ENCODE data around the gene GEMIN7.

GEMIN7 gene

DNA sequence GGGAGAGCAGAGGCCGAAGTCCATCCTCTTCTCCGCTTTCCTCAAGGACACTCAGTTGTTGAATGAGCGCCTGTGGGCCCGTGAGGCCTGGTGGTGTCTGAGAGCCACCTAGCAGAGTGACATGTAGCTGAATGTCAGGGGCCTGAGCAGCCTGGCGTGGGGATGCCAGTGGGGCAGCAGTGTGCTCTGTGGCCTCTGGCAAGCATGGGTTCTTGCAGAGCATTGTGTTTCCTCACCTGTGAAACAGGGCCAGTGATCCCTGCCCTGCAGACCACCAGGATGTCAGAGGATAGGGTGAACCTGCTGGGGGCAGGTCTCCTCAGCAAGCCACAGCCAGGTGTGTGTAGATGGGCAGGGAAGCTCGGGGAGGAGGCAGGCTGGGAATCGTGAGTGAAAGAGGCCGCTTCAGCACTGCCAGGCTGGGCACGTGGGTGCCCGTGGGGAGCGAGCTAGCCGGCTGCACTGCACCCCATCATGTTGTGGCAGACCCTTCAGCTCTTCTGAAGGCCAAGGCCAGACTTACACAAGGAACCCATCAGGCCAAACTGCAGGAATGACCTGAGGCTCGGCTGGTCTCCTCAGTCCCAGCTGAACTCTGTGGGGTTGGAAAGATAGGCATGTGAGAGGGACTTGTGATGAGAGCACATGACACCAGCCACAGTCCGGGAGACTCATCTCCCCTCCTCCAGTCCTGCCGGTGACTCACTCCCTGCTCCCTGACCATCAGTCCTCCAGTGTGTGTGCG is 18.9 kb downstream of the GEMIN7 start:
- Histone ChIP-seq H3K4me2 (ENCODE audit: low read length) (no peak overlapping the region), H3K23ac (ENCODE audit: low read length) (peak overlapping the region; percentile 32), H4K8ac (ENCODE audit: low read depth, low read length) (no peak overlapping the region), H2BK15ac (replicated peaks; ENCODE audit: low read depth) (no peak overlapping the region), H4K5ac (ENCODE audit: low read length) (no peak overlapping the region), H3K27me3 (ENCODE audit: insufficient read depth, low read length, poor library complexity) (no peaks in the 10 kb centered on the region), H3K79me2 (ENCODE audit: control insufficient read depth, insufficient read depth, low read length) (peaks cover 96% of the 10 kb centered on the region), H3K56ac (ENCODE audit: low read length) (peak overlapping the region; percentile 51), H2BK120ac (ENCODE audit: low read depth, low read length) (no peak overlapping the region), H3K36me3 (ENCODE audit: control insufficient read depth, insufficient read depth, low read length) (no peaks in the 10 kb centered on the region), H3K4me1 (ENCODE audit: control insufficient read depth, low read depth, low read length) (peaks cover 5% of the 10 kb centered on the region), H2AK5ac (ENCODE audit: low read length) (no peak overlapping the region), H3K79me1 (ENCODE audit: low read length) (peaks cover 58% of the 10 kb centered on the region), H3K27ac (ENCODE audit: low read depth, low read length) (no peak overlapping the region), H3K4me3 (ENCODE audit: low read length) (no peak overlapping the region), H2BK5ac (ENCODE audit: low read length) (no peak overlapping the region), H3K9ac (ENCODE audit: low read length) (no peak overlapping the region), H3K4ac (ENCODE audit: low read depth, low read length) (no peak overlapping the region), H3K18ac (ENCODE audit: low read length) (no peak overlapping the region)
- peak; percentile 89 for DNase-seq
- no CpG with 5 or more reads among the region's 16 CpGs for WGBS (ENCODE audit: extremely low coverage, insufficient coverage, low lambda C conversion rate)

DNA sequence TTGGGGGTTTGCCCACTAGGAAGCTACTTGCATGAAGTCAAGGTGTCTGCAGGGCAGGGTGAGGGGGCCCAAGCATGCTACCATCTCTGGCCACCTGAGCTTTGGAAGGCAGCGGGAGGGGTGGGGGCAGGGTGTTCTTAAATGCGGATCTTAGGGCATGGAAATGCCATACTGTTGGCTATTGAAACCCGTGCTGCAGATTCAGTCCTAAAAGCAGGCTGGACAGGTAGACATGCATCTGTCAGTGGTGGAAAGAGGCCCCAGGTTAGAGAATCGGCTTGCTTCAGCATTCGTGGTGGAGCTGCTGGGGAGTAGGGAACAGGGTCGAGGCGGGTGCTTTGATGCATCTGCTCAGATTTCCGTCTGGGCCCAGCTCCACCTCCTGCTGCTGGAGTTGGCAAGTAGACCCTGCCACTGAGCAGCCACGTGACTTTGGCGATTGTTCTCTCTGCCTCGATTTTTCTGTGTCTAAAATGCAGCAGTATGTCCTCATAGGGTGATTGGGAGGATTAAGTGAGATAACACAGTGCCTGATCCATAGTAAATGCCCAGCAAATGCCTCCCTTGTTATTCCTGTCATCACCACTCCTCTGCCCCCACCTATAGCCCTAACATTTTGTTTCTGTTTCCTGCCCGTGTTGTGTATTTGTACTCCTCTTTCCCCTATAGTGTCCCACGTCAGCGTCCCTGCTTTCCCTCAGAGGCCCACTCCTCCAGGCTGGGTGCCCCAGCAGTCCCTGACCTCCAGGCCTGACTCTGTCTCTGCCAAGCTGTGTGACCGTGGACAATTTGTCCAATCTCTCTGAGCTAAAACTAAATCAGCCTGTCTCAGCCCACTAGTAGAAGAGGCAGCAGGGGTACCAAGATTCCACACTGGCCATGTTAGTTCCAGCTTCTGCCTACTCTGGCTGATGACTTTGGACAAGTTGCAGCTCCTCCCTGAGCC is 19.7 kb downstream of the GEMIN7 start:
- no peak overlapping the region for H3K27ac ChIP-seq (ENCODE audit: low read depth, low read length)
- no peak overlapping the region for H2BK5ac ChIP-seq (ENCODE audit: low read length)

DNA sequence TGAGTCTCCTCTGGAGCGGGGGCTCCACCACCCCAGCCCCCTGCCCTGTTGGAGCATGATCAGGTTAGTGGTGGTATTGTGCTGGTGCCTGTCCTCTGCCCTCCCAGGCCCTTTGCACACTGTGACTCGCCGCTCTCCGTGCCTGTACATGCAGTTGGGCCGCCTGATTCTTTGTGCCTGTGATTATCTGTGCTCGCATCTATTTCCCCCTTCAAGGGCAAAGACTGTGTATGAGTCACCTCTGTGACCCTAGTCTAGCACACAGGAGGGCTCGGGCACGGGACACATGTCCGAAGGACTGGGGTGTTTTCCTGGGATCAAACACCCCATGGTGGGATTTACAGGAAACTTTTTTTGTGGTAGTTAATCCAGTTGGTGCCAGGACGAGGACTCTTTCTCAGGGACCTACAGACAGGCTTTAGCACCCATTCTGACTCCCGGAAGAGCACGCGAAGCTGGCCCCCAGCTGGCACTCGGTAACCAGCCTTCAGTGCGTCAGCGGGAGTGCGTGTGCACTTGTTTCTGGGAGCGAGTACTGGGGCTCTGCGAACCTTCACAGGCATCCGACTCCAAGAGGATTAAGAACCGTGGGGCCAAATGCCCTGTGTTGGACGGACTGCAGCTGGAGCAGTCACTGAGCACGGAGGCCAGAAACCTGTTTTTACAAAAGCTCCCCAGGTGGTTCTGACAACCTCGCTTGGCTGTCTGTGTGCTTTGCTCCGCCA is 20.6 kb downstream of the GEMIN7 start:
- no peak overlapping the region for H2BK120ac ChIP-seq (ENCODE audit: low read depth, low read length)
- H2BK5ac ChIP-seq (ENCODE audit: low read length) = no peak overlapping the region
- no peaks in the 10 kb centered on the region for H3K36me3 ChIP-seq (ENCODE audit: control insufficient read depth, insufficient read depth, low read length)
- H2BK15ac ChIP-seq (replicated peaks; ENCODE audit: low read depth) = no peak overlapping the region
- no peaks in the 10 kb centered on the region for H3K27me3 ChIP-seq (ENCODE audit: insufficient read depth, low read length, poor library complexity)
- no peak for DNase-seq
- no peak overlapping the region for H2AK5ac ChIP-seq (ENCODE audit: low read length)
- WGBS (ENCODE audit: extremely low coverage, insufficient coverage, low lambda C conversion rate) = no CpG with 5 or more reads among the region's 25 CpGs
- H3K79me1 ChIP-seq (ENCODE audit: low read length) = peaks cover 62% of the 10 kb centered on the region
- H3K79me2 ChIP-seq (ENCODE audit: control insufficient read depth, insufficient read depth, low read length) = peaks cover 94% of the 10 kb centered on the region
- H3K4me1 ChIP-seq (ENCODE audit: control insufficient read depth, low read depth, low read length) = peaks cover 7% of the 10 kb centered on the region
- no peak overlapping the region for H3K4me2 ChIP-seq (ENCODE audit: low read length)
- H3K18ac ChIP-seq (ENCODE audit: low read length) = no peak overlapping the region
- no peak overlapping the region for H3K23ac ChIP-seq (ENCODE audit: low read length)
- H4K8ac ChIP-seq (ENCODE audit: low read depth, low read length) = no peak overlapping the region
- no peak overlapping the region for H3K56ac ChIP-seq (ENCODE audit: low read length)
- no peak overlapping the region for H3K27ac ChIP-seq (ENCODE audit: low read depth, low read length)
- H3K4me3 ChIP-seq (ENCODE audit: low read length) = no peak overlapping the region
- no peak overlapping the region for H3K4ac ChIP-seq (ENCODE audit: low read depth, low read length)
- no peak overlapping the region for H4K5ac ChIP-seq (ENCODE audit: low read length)
- H3K9ac ChIP-seq (ENCODE audit: low read length) = no peak overlapping the region

More for the DNA sequence above, 19.7 kb downstream of the GEMIN7 start:
- Histone ChIP-seq H3K18ac (ENCODE audit: low read length) (no peak overlapping the region), H4K8ac (ENCODE audit: low read depth, low read length) (no peak overlapping the region), H3K79me1 (ENCODE audit: low read length) (peaks cover 59% of the 10 kb centered on the region), H2BK15ac (replicated peaks; ENCODE audit: low read depth) (no peak overlapping the region), H3K79me2 (ENCODE audit: control insufficient read depth, insufficient read depth, low read length) (peaks cover 95% of the 10 kb centered on the region), H3K27me3 (ENCODE audit: insufficient read depth, low read length, poor library complexity) (no peaks in the 10 kb centered on the region), H3K4me2 (ENCODE audit: low read length) (no peak overlapping the region), H3K36me3 (ENCODE audit: control insufficient read depth, insufficient read depth, low read length) (no peaks in the 10 kb centered on the region), H3K4me3 (ENCODE audit: low read length) (no peak overlapping the region), H3K23ac (ENCODE audit: low read length) (no peak overlapping the region), H3K4me1 (ENCODE audit: control insufficient read depth, low read depth, low read length) (peaks cover 7% of the 10 kb centered on the region), H4K5ac (ENCODE audit: low read length) (no peak overlapping the region), H3K4ac (ENCODE audit: low read depth, low read length) (no peak overlapping the region), H2BK120ac (ENCODE audit: low read depth, low read length) (no peak overlapping the region), H2AK5ac (ENCODE audit: low read length) (no peak overlapping the region), H3K56ac (ENCODE audit: low read length) (no peak overlapping the region), H3K9ac (ENCODE audit: low read length) (no peak overlapping the region)
- no CpG with 5 or more reads among the region's 15 CpGs for WGBS (ENCODE audit: extremely low coverage, insufficient coverage, low lambda C conversion rate)
- no peak for DNase-seq

DNA sequence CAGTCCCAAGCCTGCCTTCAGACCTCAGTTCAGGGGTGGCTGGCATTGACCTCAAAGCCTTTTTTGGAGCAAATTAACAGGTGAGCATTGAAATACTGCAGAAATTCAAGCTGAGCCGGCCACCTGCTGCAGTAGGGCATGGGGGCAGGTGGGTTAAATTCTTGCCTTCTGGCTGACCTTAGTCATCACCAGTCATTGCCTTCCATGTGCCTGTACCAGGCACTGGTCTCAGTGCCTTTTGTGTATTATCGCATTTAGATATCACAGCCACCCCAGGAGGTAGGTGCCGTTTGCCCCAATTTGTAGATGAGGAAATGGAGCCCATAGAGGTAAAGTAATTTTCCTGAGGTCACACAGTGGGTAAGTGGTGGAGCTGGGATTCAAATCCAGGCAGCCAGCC is 21.1 kb downstream of the GEMIN7 start:
- H4K8ac ChIP-seq (ENCODE audit: low read depth, low read length) = no peak overlapping the region
- WGBS (ENCODE audit: extremely low coverage, insufficient coverage, low lambda C conversion rate) = no CpG with 5 or more reads among the region's 3 CpGs
- H3K79me2 ChIP-seq (ENCODE audit: control insufficient read depth, insufficient read depth, low read length) = peaks cover 94% of the 10 kb centered on the region
- DNase-seq = no peak
- no peak overlapping the region for H2BK5ac ChIP-seq (ENCODE audit: low read length)
- H3K4ac ChIP-seq (ENCODE audit: low read depth, low read length) = no peak overlapping the region
- no peak overlapping the region for H3K27ac ChIP-seq (ENCODE audit: low read depth, low read length)
- no peak overlapping the region for H2BK120ac ChIP-seq (ENCODE audit: low read depth, low read length)
- H3K4me3 ChIP-seq (ENCODE audit: low read length) = no peak overlapping the region
- H3K23ac ChIP-seq (ENCODE audit: low read length) = no peak overlapping the region
- no peak overlapping the region for H3K18ac ChIP-seq (ENCODE audit: low read length)
- no peak overlapping the region for H4K5ac ChIP-seq (ENCODE audit: low read length)
- no peak overlapping the region for H3K4me2 ChIP-seq (ENCODE audit: low read length)
- H2BK15ac ChIP-seq (replicated peaks; ENCODE audit: low read depth) = no peak overlapping the region
- peaks cover 64% of the 10 kb centered on the region for H3K79me1 ChIP-seq (ENCODE audit: low read length)
- H3K27me3 ChIP-seq (ENCODE audit: insufficient read depth, low read length, poor library complexity) = no peaks in the 10 kb centered on the region
- H3K36me3 ChIP-seq (ENCODE audit: control insufficient read depth, insufficient read depth, low read length) = no peaks in the 10 kb centered on the region
- H2AK5ac ChIP-seq (ENCODE audit: low read length) = no peak overlapping the region
- no peak overlapping the region for H3K9ac ChIP-seq (ENCODE audit: low read length)
- no peak overlapping the region for H3K56ac ChIP-seq (ENCODE audit: low read length)
- peaks cover 7% of the 10 kb centered on the region for H3K4me1 ChIP-seq (ENCODE audit: control insufficient read depth, low read depth, low read length)

DNA sequence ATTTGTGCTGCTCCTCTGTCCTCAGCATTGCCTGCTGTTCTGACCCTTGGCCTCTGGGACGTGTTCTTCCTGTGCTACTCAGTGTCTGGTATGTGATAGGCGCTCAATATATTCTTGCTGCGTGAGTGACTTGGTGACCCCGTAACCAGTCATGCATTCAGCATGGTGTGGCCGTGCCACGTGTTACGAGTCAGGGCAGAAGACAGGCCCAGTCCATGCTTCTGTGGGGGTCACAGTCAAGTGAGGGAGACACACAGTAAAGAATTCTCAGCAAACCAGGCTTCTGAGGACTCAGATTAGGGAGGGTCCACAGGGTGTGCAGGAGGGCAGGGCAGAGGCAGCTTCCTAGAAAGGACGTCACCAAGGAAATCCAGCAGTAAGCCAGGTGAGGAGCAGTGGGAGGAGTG is 21.8 kb downstream of the GEMIN7 start:
- H3K79me1 ChIP-seq (ENCODE audit: low read length) = peaks cover 67% of the 10 kb centered on the region
- no peak overlapping the region for H4K5ac ChIP-seq (ENCODE audit: low read length)
- no peak for DNase-seq
- no peak overlapping the region for H2BK5ac ChIP-seq (ENCODE audit: low read length)
- H3K4me2 ChIP-seq (ENCODE audit: low read length) = no peak overlapping the region
- H3K36me3 ChIP-seq (ENCODE audit: control insufficient read depth, insufficient read depth, low read length) = no peaks in the 10 kb centered on the region
- no peak overlapping the region for H2BK15ac ChIP-seq (replicated peaks; ENCODE audit: low read depth)
- no peak overlapping the region for H3K4me3 ChIP-seq (ENCODE audit: low read length)
- no peak overlapping the region for H2AK5ac ChIP-seq (ENCODE audit: low read length)
- H3K23ac ChIP-seq (ENCODE audit: low read length) = no peak overlapping the region
- peaks cover 94% of the 10 kb centered on the region for H3K79me2 ChIP-seq (ENCODE audit: control insufficient read depth, insufficient read depth, low read length)
- no peaks in the 10 kb centered on the region for H3K27me3 ChIP-seq (ENCODE audit: insufficient read depth, low read length, poor library complexity)
- no peak overlapping the region for H4K8ac ChIP-seq (ENCODE audit: low read depth, low read length)
- no peak overlapping the region for H3K56ac ChIP-seq (ENCODE audit: low read length)
- no peak overlapping the region for H3K9ac ChIP-seq (ENCODE audit: low read length)
- H3K4ac ChIP-seq (ENCODE audit: low read depth, low read length) = no peak overlapping the region
- no peak overlapping the region for H2BK120ac ChIP-seq (ENCODE audit: low read depth, low read length)
- no peak overlapping the region for H3K18ac ChIP-seq (ENCODE audit: low read length)
- H3K4me1 ChIP-seq (ENCODE audit: control insufficient read depth, low read depth, low read length) = peaks cover 7% of the 10 kb centered on the region
- no peak overlapping the region for H3K27ac ChIP-seq (ENCODE audit: low read depth, low read length)
- no CpG with 5 or more reads among the region's 8 CpGs for WGBS (ENCODE audit: extremely low coverage, insufficient coverage, low lambda C conversion rate)

Data from mesendoderm (in vitro differentiated cells).